GM12872 (cell line): ENCODE results near the gene SOD2.

Experiments
- CTCF ChIP-seq: IDR thresholded peaks from 3 replicates; pipeline ENCODE4 v1.5.1; 2011; ENCODE audit warnings: low read depth, mild to moderate bottlenecking, low read length, moderate library complexity; ENCODE audit not compliant: insufficient read depth

SOD2 gene

GRCh38 chr6:159719287-159719686 is 26.2 kb upstream of the SOD2 start:
- no peak for TF ChIP-seq CTCF

GRCh38 chr6:159718634-159719033 is 25.6 kb upstream of the SOD2 start:
- no peak for TF ChIP-seq CTCF

- no peak for TF ChIP-seq CTCF
Measured at GRCh38 chr6:159716247-159717096, 23.4 kb upstream of the SOD2 start.

DNA sequence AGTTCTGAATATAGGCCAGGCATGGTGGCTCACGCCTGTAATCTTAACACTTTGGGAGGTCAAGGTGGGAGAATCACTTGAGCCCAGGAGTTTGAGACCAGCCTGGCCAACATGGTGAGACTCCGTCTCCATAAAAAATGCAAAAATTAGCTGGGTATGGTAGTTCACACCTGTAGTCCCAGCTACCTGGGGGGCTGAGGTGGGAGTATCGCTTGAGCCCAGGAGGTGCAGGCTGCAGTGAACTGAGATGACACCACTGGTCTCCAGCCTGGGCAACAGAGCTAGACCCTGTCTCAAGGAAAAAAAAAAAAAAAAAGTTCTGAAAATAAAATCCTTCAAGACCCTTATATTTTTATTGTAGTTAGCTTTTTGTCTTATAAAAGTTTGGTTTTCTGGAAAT is 22.6 kb upstream of the SOD2 start:
- TF ChIP-seq CTCF, result no peak

GRCh38 chr6:159715166-159715565 is 22.1 kb upstream of the SOD2 start:
- no peak for TF ChIP-seq CTCF

DNA sequence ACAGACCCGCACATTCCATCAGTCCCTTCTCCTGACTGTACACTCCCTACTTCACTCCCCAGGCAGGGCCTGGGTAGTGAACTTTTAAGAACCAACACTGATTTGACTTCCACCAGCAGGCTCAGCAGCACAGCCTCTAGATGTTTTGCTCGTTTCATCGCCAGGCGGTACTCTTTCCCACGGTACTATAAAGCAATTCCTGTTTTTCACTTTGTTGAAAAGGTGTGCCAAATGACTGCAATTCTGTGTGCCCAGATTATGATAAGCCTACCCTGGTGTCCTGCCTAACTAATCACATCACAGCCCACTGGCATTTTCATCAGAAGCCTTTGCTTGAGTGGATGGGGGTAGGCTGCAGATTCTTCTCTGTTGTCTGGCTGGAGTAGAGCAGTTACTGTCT is 21.4 kb upstream of the SOD2 start:
- no peak for TF ChIP-seq CTCF

- no peak for TF ChIP-seq CTCF
Measured at GRCh38 chr6:159713984-159714383, 20.9 kb upstream of the SOD2 start.
